Bronchial smooth muscle cell (primary cell): ENCODE data around the gene FHL2. TPM values are rescaled to one million over a fixed set of nuclear protein-coding genes. Genes with fewer than 3 reads are reported as not detected.

Experiments
- total RNA-seq: library from RNA; depleted of rRNA; stranded (reverse); fragments of >200 nt; gene quantifications from 2 replicates; pipeline ENCODE4 v1.2.1, GENCODE V29; 2014

The FHL2 gene
- total RNA-seq = 50.2 and 85.7 TPM in 2 replicates

GRCh38 chr2:105398336-105399206 is at the start of gene FHL2:
Gene FHL2, minus strand, starts transcription at chr2:105399051. Its CDS starts 12,535 bp downstream, at chr2:105386516.

GRCh38 chr2:105337122-105338019 is 61.5 kb downstream of the FHL2 start, which contains the start of gene C2orf49:
Gene C2orf49, plus strand, starts transcription at chr2:105337540. Its CDS starts 48 bp downstream, at chr2:105337588.

DNA sequence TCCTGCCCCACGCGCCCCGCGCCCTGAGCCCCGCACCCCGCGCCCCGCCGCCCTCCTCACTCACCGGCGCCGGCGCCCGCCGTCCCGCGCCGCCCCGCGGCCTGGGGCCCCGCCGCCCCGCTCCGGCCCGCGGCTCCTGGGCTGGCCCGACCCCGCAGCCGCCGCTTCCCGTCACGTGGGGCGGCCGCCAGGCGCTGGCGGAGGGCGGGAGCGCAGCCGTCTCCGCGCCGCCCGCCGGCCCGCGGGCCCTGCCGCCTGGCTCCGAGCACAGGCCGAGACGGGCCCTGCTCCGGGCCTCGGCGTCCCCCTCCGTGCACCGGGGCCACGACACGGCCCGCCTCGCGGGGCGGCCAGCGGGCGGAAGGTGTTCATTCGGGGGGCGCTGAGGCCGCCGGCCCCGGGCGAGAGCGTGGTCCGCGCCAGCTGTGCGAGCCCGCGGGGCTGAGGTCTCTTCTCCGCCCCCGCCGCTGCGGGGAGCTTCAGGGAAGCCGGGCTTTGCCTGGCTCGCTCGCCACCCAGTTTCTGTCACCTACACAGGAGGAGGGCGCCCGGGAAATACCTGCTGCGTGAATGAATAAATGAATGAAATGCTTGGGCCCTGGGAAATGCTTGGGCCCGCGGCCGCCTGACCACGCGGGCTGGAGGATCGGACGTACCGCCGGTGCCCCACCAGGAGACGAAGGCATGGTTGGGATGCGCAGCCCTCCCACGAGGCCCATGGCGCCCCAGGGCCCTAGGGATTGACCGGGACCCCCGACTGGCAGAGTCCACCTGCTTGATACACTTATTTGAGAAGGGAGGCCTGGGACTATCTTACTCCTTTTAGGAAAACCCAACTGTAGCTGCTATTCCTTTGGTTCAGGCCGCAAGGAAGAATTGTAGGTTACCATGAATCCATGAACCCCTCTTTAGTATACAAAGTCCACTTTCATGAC is 69.0 kb downstream of the FHL2 start, which contains the start of gene TGFBRAP1:
TGFBRAP1 (minus strand) TSS at position 175 of the 935 bp plus-strand sequence. CDS start 21,434 bp downstream, outside the sequence.

Other genes starting within 250 kb of the FHL2 start
- not detected in 2 replicates for gene GPR45, start 157.3 kb downstream of the FHL2 start, total RNA-seq
- 9.1 and 11.4 TPM in 2 replicates for gene TGFBRAP1, start 69.3 kb downstream of the FHL2 start, total RNA-seq
- gene C2orf49, start 61.5 kb downstream of the FHL2 start, total RNA-seq = 17.5 and 21.4 TPM in 2 replicates